Measurements from ENCODE around the gene AKR1B1.

The AKR1B1 gene

DNA sequence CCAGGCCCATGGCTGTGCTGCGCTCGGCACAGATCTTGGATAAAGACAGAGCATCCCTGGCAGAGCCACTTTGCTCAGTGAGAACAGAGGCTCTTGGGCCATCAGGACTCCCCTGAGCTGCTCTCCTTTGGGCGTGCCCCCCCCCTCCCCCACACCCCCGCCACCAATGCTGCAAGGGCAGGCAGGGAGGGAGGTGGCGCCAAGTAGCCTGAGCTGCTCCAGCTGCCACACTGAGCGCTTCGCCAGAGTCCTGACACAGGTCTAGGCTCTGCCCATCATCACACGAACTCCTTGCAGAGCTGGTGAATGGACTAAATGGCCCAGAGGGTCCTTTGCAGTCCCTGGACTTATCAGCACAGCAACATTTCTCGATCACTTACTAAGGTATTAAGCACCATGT, 12.5 kb downstream of the AKR1B1 start:
- DNase-seq: no peak

DNA sequence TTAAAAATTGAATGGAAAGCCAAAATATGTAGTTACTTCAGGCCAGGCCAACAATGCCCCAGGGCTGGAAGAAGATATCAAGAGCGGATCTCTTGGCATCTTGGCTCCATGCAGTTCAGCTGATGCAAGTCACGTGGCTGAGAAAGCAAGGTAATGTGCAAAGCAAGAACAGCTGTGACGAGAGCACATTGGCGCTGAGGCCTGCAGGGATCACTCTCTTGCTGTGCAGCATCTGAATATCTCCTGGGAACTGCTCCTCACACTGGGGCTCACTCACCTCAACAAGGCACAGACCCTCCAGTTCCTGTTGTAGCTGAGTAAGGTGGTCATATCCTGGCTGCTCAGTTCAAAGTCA, 14.0 kb downstream of the AKR1B1 start:
- DNase-seq: no peak

DNA sequence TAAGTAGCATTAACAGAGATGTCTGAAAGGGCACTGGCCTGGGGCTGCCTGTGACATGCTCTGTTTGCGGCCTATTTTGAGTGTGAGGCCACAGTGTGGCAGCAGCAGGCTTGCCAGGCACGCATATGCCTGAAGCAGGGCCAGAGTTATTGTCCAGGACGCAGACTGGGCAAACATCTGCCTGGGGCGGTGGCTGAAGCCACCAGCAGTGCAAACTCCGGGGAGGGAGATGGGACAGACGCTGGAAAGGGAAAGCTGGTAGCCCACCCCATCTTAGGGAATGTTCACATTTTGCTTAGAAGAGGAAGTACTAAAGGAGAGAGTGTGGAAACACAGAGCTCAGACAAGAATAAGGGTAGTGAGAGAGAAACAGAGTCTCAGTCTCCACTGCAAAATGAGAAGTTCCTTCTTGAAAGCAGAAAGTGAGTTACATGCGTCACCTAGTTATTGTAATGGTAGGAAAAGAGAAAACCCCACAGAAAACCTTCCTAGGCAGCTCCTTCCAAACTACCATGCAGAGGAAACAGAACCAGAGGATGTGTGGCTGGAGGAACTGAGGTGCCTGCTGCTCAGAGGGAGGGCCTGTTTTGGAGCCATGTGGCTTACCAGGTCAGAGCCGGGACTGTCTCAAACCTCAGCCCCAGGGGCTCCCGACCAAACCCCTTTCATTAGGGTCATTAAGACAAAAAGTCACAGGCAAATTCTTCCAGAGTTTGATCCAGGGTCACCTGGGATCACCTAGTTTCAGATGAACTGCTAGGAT, 14.5 kb downstream of the AKR1B1 start:
- no peak for DNase-seq

DNA sequence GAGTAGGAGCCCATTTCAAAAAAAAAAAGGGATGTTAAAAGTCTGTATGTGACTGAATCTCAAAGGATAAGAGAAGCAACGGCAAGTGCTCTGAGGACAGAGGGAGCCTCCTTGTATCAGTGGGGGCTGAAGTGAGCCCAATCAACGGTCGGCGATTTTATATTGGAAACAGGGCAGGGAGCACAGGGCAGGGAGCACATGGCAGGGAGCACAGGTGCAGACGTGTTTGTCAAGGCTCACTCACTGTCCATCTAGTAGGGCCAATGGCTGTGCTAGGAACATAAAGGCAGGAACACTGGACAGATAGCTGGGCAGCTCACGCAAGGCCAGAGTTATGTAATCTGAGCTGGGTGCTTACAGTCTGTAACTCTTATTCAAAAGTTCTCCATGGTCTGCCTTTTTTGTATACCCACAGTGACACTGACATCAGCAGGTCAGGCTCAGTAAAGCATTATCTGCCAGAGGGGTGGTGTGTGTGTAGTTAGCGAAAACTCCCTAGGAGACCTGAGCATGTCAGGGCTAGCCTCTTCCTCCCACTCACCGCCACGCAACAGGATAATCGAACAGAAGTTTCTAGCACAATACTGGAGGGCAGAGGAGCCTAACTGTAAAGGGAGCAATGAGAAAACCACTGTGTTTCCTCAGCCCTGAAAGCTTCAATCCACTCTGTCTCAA, 15.4 kb downstream of the AKR1B1 start:
- no peak for DNase-seq

DNA sequence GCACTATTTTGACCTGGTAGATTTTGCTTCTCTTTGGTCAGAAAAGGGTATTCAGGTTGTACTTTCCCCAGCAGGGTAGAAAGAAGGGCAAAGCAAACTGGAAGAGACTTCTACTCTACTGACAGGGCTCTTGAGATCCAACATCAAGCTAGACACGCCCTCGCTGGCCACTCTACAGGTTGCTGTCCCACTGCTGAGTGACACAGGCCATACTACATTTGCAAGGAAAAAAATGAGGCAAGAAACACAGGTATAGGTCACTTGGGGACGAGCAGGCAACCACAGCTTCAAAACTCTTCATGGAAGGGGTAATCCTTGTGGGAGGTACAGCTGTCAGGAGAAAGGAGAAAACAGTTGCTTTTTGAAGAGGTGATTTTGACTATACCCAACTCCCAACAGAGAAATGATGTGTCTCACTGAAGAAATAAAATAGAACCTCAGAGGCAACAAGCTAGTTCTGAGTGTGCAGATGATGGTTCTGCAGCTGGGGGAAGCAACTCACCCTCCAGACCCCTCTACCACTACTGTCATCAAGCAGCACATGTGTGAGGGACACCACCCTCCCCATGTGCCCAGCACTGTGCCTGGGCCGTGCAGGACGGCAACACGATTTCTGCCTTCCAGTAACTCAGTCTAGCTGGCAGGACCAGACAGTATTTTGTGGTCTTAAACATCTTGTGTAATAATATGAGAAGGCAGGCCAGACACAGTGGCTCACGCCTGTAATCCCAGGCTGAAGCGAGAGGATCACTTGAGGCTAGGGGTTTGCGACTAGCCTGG, 16.3 kb downstream of the AKR1B1 start:
- DNase-seq: no peak

DNA sequence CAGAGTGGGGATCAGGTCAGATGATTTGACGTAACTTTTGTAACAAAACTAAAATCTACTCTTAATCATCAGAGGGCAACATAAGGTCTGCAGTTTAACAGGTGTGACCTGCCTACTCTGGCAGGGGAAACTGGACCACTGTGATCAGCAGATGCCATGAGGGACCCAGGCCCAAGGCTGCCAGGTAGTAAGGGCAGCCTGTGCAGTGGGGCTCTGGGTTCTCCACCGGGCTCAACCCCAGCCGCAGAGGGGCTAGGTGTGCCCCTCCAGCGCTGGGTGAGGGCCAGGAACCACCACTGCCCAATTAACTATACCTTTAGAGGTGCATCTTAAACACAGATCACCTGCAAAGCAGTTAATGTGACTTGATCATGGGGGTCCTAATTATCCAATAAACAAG, 17.6 kb downstream of the AKR1B1 start:
- DNase-seq: no peak

DNA sequence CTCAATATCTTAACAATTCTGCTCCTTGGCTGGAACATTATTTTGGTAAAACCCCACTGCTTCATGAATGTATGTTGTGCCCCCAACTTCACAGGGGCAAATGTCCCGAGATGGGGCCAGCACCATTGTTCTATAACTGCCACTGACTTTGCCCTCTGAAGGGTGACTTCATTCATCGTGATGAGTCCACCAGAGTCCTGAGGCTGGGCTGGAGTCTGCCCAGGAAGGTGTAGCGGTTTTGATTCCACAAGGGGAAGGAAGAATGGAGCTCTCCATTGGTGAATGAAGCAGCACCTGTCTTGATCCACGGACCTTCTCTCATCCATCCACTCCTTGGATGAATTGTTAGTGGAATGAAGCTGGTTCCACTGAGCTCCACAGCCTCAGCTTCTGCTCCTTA, 18.4 kb downstream of the AKR1B1 start:
- DNase-seq: no peak

DNA sequence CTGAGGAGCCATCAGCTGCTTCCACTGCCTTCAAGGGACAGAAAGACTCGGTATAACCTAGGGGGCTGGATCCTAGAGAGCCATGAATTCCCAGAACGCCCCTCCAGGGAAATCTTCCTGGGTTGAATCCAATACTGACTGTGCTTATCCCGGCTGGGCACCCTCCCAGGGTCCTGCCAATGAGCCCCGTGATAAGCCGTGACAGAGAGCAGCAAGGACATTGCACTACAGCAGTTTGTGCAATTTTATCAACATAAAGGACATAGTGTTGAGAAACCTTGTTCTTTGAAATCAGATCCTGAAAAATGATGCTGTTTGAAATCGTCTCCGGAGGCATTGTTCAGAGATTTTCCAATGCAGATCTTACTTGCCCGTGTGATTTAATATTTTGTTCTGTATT, 18.8 kb downstream of the AKR1B1 start:
- DNase-seq: no peak

DNA sequence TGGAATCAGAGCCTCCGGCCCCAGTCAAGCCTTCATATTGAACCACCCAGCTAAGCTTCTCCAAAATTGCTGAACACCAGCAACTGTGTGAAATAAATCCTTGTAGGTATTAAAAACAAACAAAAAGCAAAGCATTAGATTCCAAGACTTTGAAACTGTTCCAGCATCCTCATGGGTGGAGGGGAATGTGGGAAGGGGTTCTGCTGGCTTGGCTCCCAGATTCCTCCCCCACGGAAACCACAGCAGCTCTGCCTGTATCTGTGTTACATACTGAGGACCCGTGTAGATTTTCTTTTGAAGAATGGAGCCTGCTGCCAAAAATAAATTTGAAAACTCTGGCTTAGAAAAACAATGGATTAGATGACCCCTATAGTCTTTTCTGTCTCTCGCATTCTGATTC, 20.0 kb downstream of the AKR1B1 start:
- no peak for DNase-seq

DNA sequence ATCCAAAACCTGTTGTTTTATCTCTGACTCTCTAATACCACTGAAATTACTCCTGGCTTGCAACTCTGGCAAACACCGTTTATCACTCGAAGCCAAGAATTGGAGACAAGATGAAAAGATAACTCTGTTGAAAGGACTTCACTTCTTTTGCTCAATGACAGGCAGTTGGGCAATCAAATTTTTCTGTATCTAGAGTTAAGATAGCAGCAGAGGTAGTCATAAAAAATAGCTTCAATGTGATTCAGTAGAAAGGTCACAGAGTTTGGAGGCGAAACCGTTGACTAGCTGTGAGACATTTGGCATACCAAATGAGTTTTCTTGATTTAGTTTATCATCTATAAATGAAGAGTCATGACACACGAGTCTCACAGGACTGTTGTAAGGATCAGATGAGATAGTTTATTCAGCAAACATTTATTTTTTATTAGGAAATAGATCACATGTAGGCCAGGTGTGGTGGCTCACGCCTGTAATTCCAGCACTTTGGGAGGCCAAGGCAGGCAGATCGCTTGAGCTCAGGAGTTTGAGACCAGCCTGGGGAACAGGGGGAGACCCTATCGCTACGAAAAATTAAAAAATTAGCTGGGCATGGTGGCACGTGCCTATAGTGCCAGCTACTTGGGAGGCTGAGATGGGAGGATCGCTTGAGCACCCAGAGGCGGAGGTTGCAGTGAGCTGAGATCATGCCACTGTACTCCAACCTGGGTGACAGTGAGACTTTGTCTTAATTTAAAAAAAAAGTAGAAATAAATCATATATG, 23.6 kb downstream of the AKR1B1 start:
- DNase-seq: no peak

DNA sequence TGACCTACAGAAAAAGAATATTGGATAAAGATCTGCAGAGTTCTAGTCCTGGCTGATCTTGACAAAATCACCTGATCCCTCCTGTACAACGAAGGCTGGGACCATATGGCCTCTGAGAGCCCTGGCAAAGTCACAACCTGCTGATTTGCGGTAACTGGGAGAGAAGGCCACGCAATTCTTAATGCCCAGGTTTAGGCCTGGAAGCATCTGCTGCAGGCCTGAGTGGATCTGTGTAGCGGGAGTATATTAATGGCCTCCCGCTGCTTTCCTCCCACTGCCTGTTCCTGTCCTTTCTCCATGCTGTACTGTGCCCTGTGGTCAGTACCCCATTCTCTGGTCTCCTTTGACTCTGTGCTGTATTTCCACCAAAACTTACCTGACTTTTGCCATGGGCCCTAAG, 24.2 kb downstream of the AKR1B1 start:
- DNase-seq: no peak

DNA sequence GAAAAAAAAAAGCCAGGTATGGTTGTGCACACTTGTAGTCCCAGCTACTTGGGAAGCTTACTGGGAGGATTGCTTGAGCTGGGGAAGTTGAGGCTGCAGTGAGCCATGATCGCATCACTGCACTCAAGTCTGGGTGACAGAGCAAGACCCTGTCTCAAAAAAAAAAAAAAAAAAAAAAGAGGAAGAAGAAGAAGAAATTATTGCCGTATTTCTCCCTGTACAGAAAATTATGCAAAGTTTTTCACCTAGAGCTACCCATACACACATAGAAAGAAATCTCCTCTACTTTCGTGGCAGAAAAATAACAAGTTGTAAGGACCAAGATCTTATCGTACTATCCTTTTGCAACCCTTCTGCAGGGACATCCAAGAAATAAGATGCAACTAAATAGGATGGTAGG, 25.5 kb downstream of the AKR1B1 start:
- DNase-seq: no peak

DNA sequence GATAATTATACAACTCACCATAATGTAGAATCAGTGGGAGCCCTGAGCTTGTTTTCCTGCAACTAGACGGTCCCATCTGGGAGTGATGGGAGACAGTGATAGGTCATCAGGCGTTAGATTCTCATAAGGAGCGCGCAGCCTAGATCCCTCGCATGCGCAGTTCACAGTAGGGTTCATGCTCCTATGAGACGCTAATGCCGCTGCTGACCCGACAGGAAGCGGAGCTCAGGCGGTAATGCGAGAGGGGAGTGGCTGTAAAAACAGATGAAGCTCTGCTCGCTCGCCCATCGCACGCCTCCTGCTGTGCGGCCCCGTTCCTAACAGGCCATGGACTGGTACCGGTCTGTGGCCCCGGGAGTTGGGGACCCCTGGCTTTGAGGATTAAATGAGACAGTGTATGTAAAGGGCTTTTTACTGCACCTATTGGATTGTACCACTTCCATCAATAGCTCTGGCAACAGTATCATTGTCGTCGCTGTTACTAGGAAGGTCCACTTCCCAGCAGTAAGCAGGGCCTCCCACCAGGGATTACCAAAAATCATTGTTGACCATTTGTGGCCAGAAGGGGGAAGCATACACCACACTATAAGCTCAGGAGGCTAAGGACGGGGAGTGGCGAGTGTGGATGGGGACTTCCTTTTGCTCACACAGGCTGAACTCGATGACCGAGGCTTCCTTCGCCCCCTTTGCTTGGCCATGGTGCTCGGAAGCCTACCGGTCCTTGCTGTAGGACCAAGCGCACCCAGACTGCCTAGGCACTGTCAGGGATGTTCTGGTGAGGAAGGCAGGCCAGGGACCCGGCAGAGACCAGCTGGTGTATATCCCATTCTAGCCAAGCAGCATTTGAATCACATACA, 26.4 kb downstream of the AKR1B1 start:
- peak; percentile 89 for DNase-seq

DNA sequence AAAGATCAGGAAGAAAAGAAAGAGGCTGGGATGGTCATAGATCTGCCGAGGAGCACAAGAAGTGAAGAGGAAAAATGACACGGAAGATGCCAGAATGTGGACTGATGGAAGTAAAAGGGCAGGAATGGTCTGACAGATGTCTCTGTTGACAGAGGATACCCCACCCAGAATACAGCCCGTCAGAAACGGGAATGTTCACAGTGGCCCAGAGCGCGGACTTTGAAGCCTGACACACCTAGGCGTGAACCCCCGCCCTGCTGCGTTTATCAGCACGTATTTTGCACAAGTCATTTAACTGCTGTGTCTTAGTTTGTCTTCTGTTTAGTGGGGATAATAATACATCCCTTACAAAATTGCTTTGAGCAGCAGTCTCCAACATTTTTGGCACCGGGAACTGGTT, 27.1 kb downstream of the AKR1B1 start:
- no peak for DNase-seq

DNA sequence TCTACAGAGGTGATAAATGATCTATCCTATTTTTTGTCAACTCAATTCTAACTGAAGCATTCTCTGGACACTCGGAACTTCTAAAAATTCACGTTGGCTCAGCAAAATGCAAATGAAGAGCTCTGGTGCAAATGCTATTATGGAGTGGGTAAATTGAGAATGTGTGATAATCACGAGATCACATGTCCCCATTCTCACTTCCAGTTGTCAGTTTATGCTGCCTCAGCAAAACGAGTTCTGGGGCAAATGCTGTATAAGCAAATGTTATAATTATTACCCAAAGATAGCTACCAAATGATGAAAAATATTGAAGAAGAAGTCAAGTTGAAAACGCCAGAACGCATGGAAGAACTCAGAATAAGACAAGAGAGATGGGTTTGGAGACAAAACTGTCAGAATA, 29.4 kb downstream of the AKR1B1 start:
- DNase-seq: no peak

DNA sequence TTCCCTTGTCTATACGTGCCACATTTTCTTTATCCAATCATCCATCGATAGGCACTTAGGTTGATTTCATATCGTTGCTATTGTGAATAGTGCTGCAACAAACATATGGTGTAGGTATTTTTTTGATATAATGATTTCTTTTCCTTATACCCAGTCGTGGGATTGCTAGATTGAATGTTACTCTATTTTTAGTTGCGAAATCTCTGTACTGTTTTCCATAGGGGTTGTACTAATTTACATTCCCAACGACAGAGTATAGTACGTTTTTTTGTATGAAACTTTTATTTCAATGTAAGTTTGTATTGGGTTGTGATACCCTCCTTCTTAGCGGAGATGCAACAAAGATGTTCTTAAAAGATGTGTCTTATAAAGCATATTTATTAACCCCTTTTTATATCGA, 30.0 kb downstream of the AKR1B1 start:
- no peak for DNase-seq

DNA sequence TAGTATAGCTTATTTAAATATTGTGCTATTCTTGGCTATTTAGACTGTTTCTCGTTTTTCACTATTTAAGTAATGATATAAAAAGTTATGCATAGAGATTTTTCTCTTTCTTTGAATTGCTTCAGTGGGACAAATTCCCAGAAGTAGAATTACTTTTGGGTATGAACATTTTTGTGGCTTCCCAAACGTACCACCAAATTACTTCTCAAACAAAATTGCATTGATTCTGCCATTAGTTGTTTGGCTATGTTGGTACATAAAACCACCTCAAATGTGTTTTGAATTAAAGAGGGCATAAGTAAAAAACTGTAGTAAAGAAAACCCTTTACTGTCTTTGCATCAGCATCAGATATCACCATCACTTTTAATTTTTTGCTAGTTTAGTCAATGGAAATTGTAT, 31.0 kb downstream of the AKR1B1 start:
- DNase-seq: no peak

DNA sequence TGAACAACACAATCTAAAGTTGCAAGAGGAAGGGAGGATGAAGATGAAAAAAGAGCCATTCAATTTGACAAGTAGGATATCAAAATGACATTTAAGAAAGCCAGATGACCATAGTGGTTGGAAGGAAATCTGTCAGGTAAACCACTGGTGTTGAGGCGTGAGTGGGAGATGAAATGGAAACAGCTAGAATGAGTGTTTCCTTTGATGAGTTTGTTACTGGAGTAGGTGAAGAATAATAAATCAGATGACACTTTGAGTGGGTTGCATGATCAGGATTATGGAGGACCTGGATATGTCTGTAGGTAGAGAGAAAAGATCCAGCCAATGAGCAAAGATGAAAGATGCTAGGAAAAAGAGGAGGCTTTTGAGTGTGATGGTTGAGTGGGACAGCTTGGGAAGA, 33.1 kb downstream of the AKR1B1 start:
- no peak for DNase-seq

DNA sequence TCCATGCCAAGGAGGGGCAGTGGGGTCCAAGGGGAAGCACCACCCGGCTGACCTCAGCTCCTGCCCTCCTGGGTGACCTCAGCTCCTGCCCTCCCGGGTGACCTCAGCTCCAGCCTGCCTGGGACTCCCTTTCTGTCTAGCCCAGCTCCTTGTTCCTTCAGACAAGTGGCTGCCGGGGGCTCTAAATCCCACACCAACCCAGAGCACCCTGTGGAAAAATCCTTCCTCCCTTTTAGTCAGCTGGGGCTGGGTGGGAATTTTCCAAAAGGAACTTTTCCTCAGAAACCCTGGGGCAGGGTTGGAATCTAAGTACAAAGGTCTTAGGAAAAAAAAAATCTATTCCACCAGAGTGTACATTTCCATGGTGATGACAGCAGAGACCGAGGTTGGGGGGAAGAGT, 36.3 kb downstream of the AKR1B1 start:
- no peak for DNase-seq

DNA sequence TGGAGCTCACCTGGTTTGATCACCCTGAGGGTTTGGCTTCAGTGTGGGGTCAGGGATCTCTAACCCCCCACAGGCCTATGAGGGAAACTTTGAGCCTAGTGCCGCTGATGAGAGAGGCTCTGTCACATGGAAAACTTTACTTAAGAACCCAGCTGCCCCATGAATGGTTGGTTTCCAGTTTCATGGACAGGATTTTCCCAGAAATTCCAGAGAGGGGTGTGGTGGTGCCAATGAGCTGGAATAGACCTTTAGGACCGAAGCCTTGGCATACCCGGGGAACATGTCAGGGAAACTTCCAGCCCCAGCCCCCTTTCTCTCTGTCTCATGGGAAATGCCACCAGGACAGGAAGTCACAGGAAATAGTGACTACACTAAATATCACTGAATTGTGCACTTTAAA, 36.9 kb downstream of the AKR1B1 start:
- DNase-seq: no peak

DNA sequence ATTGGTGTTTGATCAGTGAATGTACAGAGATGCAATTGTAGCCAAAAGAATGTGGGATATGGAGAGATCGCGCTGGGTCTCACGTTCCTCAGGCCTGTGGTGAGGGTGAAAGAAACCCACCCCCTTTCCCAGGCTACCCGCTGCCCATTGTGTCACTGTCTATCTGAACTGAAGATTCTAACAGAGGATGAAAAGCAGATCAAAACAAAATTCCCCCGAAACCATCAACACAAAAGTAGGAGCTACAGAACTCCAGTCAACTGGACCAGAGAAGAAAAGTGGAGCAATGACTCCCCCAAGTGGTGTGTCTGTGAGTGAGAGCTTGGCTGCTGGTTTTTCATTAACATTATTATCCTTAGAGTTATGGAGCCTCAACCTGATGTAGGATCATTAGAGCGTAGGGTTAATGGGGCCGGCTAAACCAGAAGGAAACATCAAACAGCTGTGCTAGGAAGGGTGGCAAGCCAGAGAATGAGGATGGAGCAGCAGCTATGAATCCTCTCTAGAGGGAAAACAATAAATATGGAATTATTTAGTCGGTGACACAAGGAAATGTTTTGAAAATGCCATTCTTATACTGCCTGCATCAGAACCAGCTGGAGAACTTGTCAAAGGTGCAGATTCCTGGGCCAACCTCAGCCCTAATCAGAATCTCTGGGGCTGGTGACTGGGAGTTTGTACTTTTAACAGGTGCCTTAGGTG, 38.3 kb downstream of the AKR1B1 start:
- peak; percentile 30 for DNase-seq

Measured in right kidney (tissue), 1 donor.